NB4 (cell line): Measurements from ENCODE around the gene ATP11C.

ENCODE experiments used
- MAX ChIP-seq: IDR thresholded peaks from 2 replicates; pipeline ENCODE4 v1.6.1; 2011; ENCODE audit warnings: low read depth, low read length
- TF ChIP-seq, protein P1 (sequence below): IDR thresholded peaks from one replicate; pipeline ENCODE4 v1.5.1; 2012; ENCODE audit warnings: low read depth, low read length

GRCh38 chrX:139931646-139932072 is 1.2 kb downstream of the ATP11C start:
- TF ChIP-seq, protein P1, sequence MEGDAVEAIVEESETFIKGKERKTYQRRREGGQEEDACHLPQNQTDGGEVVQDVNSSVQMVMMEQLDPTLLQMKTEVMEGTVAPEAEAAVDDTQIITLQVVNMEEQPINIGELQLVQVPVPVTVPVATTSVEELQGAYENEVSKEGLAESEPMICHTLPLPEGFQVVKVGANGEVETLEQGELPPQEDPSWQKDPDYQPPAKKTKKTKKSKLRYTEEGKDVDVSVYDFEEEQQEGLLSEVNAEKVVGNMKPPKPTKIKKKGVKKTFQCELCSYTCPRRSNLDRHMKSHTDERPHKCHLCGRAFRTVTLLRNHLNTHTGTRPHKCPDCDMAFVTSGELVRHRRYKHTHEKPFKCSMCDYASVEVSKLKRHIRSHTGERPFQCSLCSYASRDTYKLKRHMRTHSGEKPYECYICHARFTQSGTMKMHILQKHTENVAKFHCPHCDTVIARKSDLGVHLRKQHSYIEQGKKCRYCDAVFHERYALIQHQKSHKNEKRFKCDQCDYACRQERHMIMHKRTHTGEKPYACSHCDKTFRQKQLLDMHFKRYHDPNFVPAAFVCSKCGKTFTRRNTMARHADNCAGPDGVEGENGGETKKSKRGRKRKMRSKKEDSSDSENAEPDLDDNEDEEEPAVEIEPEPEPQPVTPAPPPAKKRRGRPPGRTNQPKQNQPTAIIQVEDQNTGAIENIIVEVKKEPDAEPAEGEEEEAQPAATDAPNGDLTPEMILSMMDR = no peak
- no peak for TF ChIP-seq MAX
